ENCODE results near the gene BCAR1. TPM values are rescaled to one million over a fixed set of nuclear protein-coding genes. Genes with fewer than 3 reads are reported as not detected.

The BCAR1 gene
- total and polyA plus RNA-seq, 2 experiments from 2014 or later, result 37.9 to 140 TPM

DNA sequence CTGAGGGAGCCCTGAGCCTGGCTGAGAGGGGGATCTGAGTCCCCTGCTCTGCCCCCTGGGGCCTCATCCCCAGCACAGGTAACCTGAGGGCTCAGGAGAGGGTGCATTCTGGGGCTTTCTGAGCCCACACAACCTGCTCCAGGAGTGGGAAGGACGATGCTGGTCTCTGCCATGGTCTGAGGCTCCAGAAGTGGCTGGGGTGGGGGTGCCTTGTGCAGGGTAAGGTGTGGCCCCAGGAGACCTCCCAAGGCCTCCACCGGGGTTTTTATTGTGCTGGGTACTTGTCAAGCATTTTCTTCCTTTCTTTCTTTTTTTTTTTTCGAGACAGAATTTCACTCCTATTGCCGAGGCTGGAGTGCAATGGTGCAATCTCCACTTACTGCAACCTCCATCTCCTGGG lies 32.3 kb downstream of the BCAR1 start (continued):
- TF ChIP-seq, protein P1, sequence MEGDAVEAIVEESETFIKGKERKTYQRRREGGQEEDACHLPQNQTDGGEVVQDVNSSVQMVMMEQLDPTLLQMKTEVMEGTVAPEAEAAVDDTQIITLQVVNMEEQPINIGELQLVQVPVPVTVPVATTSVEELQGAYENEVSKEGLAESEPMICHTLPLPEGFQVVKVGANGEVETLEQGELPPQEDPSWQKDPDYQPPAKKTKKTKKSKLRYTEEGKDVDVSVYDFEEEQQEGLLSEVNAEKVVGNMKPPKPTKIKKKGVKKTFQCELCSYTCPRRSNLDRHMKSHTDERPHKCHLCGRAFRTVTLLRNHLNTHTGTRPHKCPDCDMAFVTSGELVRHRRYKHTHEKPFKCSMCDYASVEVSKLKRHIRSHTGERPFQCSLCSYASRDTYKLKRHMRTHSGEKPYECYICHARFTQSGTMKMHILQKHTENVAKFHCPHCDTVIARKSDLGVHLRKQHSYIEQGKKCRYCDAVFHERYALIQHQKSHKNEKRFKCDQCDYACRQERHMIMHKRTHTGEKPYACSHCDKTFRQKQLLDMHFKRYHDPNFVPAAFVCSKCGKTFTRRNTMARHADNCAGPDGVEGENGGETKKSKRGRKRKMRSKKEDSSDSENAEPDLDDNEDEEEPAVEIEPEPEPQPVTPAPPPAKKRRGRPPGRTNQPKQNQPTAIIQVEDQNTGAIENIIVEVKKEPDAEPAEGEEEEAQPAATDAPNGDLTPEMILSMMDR (conservative IDR thresholded peaks at IDR 0.05; ENCODE audit: low read depth in 2 of 2), result no peak

DNA sequence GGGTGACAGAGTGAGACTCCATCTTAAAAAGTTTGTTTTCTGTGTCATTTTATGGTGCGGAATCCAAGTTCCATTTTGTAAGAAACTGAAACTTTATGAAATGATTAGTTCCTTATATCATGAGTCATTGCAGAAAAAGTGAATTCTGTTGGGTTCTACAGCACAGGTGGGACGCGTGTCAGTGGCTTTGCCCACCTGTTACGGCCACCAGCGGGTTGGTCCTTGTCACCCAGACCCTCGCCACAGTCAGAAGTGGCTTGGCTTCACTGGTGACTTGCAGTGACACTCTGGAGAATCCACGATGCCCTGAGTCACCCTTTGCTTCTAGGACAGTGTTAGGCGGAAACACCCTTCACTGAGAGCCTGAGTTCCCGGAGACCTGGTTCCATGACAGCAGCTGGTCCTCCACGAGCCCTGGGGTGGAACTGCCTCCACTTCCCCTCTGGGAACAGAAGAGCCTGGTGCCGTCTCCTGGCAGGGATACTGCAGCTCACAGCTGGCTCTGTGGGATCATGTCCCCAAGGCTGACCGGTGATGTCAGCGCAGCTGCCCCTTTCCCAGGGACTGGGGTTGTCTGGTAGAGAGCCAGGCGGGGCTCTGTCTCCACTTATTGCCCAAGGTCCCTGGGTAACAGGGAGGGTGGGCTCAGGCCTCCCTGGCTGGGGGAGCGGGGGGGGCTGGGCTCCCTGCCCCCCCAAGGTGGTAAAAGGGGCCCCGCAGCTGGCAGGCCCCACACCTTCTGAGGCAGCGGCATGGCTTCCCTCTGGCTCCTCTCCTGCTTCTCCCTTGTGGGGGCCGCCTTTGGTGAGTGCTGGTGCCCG lies 33.0 kb downstream of the BCAR1 start, which contains the start of gene CTRB1:
Gene CTRB1 (plus strand): TSS at position 733 of the 821 bp plus-strand sequence. CDS start 20 bp downstream, at position 753.
- no peak within 1 kb of the TSS for H3K4me3 ChIP-seq
- DNase-seq (ENCODE audit: low spot score) (no peak), ATAC-seq (no peak)
- no peaks in the 10 kb centered on the region for H3K79me2 ChIP-seq (replicated peaks; ENCODE audit: insufficient read depth)
- no peak within 1 kb of the TSS for H3K4me3 Mint-ChIP-seq
- H3K9me2 ChIP-seq (ENCODE audit: insufficient read depth), result no peaks in the 10 kb centered on the region
- no peak within 1 kb of the TSS for H3K27ac Mint-ChIP-seq
- H2AFZ ChIP-seq, result no peak within 1 kb of the TSS
- no peaks in the 10 kb centered on the region for H3K4me1 Mint-ChIP-seq
- H3K27me3 Mint-ChIP-seq (ENCODE audit: insufficient read depth, low read depth, poor library complexity), result peaks cover 2% of the 10 kb centered on the region
- H3K4me2 ChIP-seq, result no peak within 1 kb of the TSS
- TF ChIP-seq ZNF114 (CRISPR knock-in tag; IDR thresholded peaks at IDR 0.05) (no peak), CREB1 (CRISPR knock-in tag; IDR thresholded peaks at IDR 0.05; ENCODE audit: low read depth) (no peak), EZH2phosphoT487 (IDR thresholded peaks at IDR 0.05; ENCODE audit: unreplicated experiment) (no peak), STAT1 (IDR thresholded peaks at IDR 0.05; ENCODE audit: unreplicated experiment) (no peak), ZNF331 (CRISPR knock-in tag; IDR thresholded peaks at IDR 0.05; ENCODE audit: low read depth) (no peak), JUNB (IDR thresholded peaks at IDR 0.05; ENCODE audit: unreplicated experiment) (no peak), POLR2AphosphoS5 (IDR thresholded peaks at IDR 0.05; ENCODE audit: low read depth) (no peak)
- TF ChIP-seq, protein P2, sequence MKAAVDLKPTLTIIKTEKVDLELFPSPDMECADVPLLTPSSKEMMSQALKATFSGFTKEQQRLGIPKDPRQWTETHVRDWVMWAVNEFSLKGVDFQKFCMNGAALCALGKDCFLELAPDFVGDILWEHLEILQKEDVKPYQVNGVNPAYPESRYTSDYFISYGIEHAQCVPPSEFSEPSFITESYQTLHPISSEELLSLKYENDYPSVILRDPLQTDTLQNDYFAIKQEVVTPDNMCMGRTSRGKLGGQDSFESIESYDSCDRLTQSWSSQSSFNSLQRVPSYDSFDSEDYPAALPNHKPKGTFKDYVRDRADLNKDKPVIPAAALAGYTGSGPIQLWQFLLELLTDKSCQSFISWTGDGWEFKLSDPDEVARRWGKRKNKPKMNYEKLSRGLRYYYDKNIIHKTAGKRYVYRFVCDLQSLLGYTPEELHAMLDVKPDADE (IDR thresholded peaks at IDR 0.05), result no peak
- TF ChIP-seq, protein P3, sequence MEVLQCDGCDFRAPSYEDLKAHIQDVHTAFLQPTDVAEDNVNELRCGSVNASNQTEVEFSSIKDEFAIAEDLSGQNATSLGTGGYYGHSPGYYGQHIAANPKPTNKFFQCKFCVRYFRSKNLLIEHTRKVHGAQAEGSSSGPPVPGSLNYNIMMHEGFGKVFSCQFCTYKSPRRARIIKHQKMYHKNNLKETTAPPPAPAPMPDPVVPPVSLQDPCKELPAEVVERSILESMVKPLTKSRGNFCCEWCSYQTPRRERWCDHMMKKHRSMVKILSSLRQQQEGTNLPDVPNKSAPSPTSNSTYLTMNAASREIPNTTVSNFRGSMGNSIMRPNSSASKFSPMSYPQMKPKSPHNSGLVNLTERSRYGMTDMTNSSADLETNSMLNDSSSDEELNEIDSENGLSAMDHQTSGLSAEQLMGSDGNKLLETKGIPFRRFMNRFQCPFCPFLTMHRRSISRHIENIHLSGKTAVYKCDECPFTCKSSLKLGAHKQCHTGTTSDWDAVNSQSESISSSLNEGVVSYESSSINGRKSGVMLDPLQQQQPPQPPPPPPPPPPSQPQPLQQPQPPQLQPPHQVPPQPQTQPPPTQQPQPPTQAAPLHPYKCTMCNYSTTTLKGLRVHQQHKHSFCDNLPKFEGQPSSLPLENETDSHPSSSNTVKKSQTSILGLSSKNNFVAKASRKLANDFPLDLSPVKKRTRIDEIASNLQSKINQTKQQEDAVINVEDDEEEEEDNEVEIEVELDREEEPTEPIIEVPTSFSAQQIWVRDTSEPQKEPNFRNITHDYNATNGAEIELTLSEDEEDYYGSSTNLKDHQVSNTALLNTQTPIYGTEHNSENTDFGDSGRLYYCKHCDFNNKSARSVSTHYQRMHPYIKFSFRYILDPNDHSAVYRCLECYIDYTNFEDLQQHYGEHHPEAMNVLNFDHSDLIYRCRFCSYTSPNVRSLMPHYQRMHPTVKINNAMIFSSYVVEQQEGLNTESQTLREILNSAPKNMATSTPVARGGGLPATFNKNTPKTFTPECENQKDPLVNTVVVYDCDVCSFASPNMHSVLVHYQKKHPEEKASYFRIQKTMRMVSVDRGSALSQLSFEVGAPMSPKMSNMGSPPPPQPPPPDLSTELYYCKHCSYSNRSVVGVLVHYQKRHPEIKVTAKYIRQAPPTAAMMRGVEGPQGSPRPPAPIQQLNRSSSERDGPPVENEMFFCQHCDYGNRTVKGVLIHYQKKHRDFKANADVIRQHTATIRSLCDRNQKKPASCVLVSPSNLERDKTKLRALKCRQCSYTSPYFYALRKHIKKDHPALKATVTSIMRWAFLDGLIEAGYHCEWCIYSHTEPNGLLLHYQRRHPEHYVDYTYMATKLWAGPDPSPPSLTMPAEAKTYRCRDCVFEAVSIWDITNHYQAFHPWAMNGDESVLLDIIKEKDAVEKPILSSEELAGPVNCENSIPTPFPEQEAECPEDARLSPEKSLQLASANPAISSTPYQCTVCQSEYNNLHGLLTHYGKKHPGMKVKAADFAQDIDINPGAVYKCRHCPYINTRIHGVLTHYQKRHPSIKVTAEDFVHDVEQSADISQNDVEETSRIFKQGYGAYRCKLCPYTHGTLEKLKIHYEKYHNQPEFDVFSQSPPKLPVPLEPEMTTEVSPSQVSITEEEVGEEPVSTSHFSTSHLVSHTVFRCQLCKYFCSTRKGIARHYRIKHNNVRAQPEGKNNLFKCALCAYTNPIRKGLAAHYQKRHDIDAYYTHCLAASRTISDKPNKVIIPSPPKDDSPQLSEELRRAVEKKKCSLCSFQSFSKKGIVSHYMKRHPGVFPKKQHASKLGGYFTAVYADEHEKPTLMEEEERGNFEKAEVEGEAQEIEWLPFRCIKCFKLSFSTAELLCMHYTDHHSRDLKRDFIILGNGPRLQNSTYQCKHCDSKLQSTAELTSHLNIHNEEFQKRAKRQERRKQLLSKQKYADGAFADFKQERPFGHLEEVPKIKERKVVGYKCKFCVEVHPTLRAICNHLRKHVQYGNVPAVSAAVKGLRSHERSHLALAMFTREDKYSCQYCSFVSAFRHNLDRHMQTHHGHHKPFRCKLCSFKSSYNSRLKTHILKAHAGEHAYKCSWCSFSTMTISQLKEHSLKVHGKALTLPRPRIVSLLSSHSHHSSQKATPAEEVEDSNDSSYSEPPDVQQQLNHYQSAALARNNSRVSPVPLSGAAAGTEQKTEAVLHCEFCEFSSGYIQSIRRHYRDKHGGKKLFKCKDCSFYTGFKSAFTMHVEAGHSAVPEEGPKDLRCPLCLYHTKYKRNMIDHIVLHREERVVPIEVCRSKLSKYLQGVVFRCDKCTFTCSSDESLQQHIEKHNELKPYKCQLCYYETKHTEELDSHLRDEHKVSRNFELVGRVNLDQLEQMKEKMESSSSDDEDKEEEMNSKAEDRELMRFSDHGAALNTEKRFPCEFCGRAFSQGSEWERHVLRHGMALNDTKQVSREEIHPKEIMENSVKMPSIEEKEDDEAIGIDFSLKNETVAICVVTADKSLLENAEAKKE (CRISPR knock-in tag; IDR thresholded peaks at IDR 0.05), result no peak
- H3F3A ChIP-seq (replicated peaks; ENCODE audit: low read depth), result no peaks in the 10 kb centered on the region
- no peaks in the 10 kb centered on the region for H3K36me3 ChIP-seq (ENCODE audit: insufficient read depth)
- no peak within 1 kb of the TSS for H3K27ac ChIP-seq (ENCODE audit: low read depth)
- no peaks in the 10 kb centered on the region for H4K20me1 ChIP-seq (replicated peaks; ENCODE audit: insufficient read depth)
- no peaks in the 10 kb centered on the region for H3K27me3 ChIP-seq (ENCODE audit: insufficient read depth)
- H3K36me3 Mint-ChIP-seq (ENCODE audit: low read depth), result no peaks in the 10 kb centered on the region
- H3K4me1 ChIP-seq (ENCODE audit: insufficient read depth), result no peaks in the 10 kb centered on the region
- H3K9me3 Mint-ChIP-seq, result no peaks in the 10 kb centered on the region; the same call in 2 of the 3 replicates
